A549 treated with ZK216348 at 1 μM for 4 hours (cell line): ENCODE results near the gene STAC3. TPM values are rescaled to one million over a fixed set of nuclear protein-coding genes. Genes with fewer than 3 reads are reported as not detected.

Experiments used
- total RNA-seq: library from RNA; stranded (reverse); fragments of 200-300 nt; extraction: Qiagen RNA extraction; gene quantifications from 5 replicates; pipeline ENCODE4 v1.2.3, GENCODE V29; 2022; ENCODE audit warnings: low read depth

The STAC3 gene
- total RNA-seq: 0.17 to 0.68 TPM (median 0.36 TPM) in 5 replicates

DNA sequence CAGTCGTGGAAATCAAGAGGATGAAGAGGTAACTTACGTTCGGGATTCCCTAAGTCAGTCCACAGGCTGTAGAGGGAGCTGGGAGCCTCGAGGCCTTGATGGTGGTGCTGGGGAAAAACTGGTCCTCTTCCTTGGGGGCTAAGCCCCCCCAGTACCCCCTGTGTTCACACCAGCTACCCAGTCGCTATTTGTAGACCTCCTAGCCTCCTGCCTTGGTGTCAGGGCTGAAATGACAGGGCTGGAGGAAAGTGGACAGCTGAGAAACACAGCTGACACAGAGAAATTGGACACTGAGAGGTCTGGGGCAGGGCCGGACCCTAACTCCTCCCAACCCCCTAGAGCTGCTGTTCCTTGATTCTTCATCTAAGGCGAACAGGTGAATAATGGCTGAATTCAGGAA, at the start of gene STAC3:
TSS of gene STAC3 (minus strand) at position 232 of the 400 bp plus-strand sequence. CDS start 1,551 bp downstream, outside the sequence.

DNA sequence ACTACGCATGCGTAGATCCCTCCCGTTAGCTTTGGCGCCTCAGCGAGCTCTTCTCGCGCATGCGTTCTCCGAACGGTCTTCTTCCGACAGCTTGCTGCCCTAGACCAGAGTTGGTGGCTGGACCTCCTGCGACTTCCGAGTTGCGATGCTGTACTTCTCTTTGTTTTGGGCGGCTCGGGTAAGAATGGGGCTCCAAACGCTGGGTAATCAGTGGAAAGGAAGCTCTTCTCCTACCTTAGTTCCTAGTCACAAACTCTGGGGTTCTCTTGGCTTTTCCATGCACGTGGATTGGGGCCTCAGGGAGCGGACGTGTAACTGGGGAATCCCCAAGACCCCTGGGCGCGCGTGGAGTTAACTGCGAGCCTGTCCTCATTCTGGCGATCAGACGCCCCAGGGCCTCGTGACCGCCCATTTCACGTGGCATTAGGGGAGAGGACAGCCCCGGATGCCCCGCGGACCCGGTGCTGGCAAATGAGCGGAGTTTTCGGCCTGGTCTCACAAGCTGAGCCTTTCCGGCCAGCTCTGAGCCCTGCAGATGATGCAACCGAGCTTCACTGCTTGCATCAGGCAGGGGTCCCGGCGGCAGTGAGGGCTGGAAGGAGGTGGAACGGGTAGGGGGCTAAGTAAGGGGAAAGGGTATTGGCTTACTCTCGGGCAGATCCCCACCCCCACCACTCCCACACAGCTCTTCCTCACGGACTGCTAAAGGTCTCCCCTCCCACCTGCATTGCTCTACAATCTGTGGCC, 21.2 kb downstream of the STAC3 start, which contains the start of gene SHMT2:
TSS of gene SHMT2 (plus strand) at position 78 of the 747 bp plus-strand sequence. CDS start at position 146, 68 bp downstream.

DNA sequence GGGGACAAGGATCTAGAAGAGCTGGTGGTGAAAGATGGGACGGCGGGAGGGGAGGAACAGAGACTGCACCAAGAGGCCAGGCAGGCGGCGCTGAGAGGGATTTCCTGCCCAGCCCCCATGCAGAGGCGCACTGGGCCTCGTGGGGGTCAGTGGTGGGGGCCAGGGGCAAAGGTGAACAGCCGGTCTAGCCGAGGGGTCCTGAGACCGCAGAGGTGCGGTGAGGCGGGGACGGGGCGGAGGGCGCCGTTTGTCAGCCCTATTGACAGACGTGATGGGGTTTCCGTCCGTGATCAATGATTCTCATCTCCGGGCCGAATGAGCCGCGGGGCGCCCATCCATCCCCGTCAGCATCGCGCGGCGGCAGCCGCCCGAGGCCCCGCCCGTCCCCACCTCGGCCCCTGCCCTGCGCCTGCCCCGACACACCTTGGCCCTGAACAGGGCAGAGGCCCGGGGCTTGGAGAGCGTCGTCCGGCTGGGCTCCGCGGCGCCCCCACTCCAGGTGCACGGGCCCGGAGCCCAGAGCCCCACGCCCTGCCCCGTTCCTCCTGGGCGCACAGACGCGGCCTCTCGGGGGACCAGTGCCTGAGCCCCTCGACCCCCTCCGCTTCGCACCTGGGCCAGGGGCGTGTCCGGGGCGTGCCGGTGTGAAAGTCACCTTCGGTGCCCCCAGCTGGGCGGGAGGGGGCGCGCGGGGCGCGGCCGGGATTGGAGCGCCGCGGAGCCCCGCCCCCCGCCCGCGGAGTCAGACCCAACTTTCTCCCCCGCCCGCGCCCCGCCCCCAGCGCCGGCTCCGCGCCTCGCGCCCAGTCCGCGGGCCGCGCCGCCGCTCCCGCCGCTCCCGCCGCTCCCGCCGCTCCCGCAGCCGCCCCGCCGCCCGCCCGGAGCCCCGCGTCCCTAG, 34.7 kb downstream of the STAC3 start, which contains the start of gene NXPH4:
TSS of gene NXPH4 (plus strand) at position 781 of the 898 bp plus-strand sequence. CDS start 176 bp downstream, outside the sequence.

Other genes starting within 250 kb of the STAC3 start
- gene ZBTB39, start 244.6 kb downstream of the STAC3 start, total RNA-seq: 4.2 to 6.6 TPM (median 5.5 TPM) in 5 replicates
- 0.39 TPM in 1 of 5 replicates, not detected in the others for gene TAC3, start 234.7 kb downstream of the STAC3 start, total RNA-seq
- 0.16 to 0.68 TPM (median 0.55 TPM) in 5 replicates for gene MYO1A, start 201.1 kb downstream of the STAC3 start, total RNA-seq
- gene NEMP1, start 172.4 kb downstream of the STAC3 start, total RNA-seq: 11.8 to 18.5 TPM (median 15.2 TPM) in 5 replicates
- 12.9 to 18.3 TPM (median 16.7 TPM) in 5 replicates for gene NAB2, start 162.1 kb downstream of the STAC3 start, total RNA-seq
- gene STAT6, start 139.8 kb downstream of the STAC3 start, total RNA-seq: 35.4 to 53.5 TPM (median 50.3 TPM) in 5 replicates
- gene LRP1, start 122.7 kb downstream of the STAC3 start, total RNA-seq: 11.1 to 24.4 TPM (median 17.6 TPM) in 5 replicates
- not detected in 5 replicates for gene LRP1-AS, start 103.6 kb downstream of the STAC3 start, total RNA-seq
- gene NXPH4, start 34.4 kb downstream of the STAC3 start, total RNA-seq: 2.7 to 6.3 TPM (median 5.1 TPM) in 5 replicates
- 92.0 to 137 TPM (median 126 TPM) in 5 replicates for gene SHMT2, start 21.5 kb downstream of the STAC3 start, total RNA-seq
- 8.3 to 11.7 TPM (median 9.0 TPM) in 5 replicates for gene R3HDM2, start 179.9 kb upstream of the STAC3 start, total RNA-seq
- gene INHBC, start 183.6 kb upstream of the STAC3 start, total RNA-seq: 0.07 TPM in 1 of 5 replicates, not detected in the others
- 0.07 to 0.11 TPM in 2 of 5 replicates, not detected in the others for gene INHBE, start 204.1 kb upstream of the STAC3 start, total RNA-seq
- gene GLI1, start 208.6 kb upstream of the STAC3 start, total RNA-seq: 3.9 to 8.8 TPM (median 7.3 TPM) in 5 replicates
- gene ARHGAP9, start 228.7 kb upstream of the STAC3 start, total RNA-seq: 0.53 to 1.2 TPM (median 0.91 TPM) in 4 of 5 replicates, not detected in the other
- gene MARS1, start 236.9 kb upstream of the STAC3 start, total RNA-seq: 126 to 186 TPM (median 138 TPM) in 5 replicates